Memory B cell (primary cell): ENCODE data around the gene PRKAG2.
"Not testable (repeated sequence)": the region's sequence is repeated elsewhere in the genome, so short reads cannot be mapped to it uniquely, and the experiment has no call there.

Source experiments
- ATAC-seq: fragments of 150-1000 bp; cut with Tn5 transposase; 2 replicates; pipeline ENCODE4 v1.10.0; 2021; ENCODE audit warnings: low read depth, mild to moderate bottlenecking, moderate library complexity
- DNase-seq, 2 donors: peaks; one replicate each; pipeline ENCODE4 v3.0.0; 2022; ENCODE audit warnings: low spot score in 2 of 2
- H3K27ac Mint-ChIP-seq: one replicate; pipeline ENCODE4 v1.8.0; 2022; ENCODE audit warnings: mild to moderate bottlenecking, moderate library complexity, mixed read lengths
- H3K27me3 Mint-ChIP-seq: one replicate; pipeline ENCODE4 v1.8.0; 2022; ENCODE audit warnings: mixed read lengths
- H3K36me3 Mint-ChIP-seq: one replicate; pipeline ENCODE4 v1.8.0; 2022; ENCODE audit warnings: mild to moderate bottlenecking, mixed read lengths
- H3K4me1 Mint-ChIP-seq: one replicate; pipeline ENCODE4 v1.8.0; 2022; ENCODE audit warnings: mixed read lengths
- H3K4me3 Mint-ChIP-seq: one replicate; pipeline ENCODE4 v1.8.0; 2022; ENCODE audit warnings: mild to moderate bottlenecking, moderate library complexity, mixed read lengths
- H3K9me3 Mint-ChIP-seq: one replicate; pipeline ENCODE4 v1.8.0; 2022; ENCODE audit warnings: mixed read lengths

The PRKAG2 gene

GRCh38 chr7:151851145-151851751, 25.7 kb downstream of the PRKAG2 start:
- DNase-seq (peak; percentile 44 to 46), ATAC-seq (peak; percentile 78)
- no peaks in the 10 kb centered on the region for H3K9me3 Mint-ChIP-seq
- peak overlapping the region; percentile 69 for H3K4me3 Mint-ChIP-seq
- peaks cover 20% of the 10 kb centered on the region for H3K4me1 Mint-ChIP-seq
- H3K27ac Mint-ChIP-seq = peak overlapping the region; percentile 73
- peaks cover 1% of the 10 kb centered on the region for H3K36me3 Mint-ChIP-seq
- H3K27me3 Mint-ChIP-seq = no peaks in the 10 kb centered on the region

DNA sequence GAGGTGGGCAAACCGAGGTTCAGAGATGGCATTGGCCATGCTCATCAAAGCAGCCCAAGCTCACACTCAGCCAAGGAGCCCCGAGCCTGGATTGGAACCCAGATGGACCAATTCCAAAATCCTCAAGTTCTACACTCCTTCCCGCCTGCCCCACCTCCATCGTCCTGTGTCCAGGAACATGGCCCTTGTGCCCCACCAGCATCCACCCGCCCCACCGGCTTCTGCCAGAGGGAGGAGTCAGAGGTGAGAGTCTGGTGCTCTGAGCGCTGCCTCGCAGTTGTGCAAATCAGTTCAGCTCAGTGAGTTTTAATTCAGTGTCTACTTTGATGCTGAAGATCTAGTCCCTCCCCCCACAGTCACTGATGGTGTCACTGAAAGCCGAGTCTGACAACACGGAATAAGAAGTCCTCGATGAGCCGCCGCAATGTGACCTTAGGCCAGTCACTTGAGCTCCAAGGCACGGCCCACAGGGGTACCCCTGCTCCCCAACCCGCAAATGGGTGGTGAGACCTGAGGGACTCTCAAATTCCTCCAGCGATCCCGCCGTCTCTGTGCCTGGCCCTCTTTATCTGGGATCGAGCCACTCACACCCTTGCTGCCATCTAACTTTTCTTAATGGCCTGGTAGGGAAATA, 26.3 kb downstream of the PRKAG2 start:
- ATAC-seq = no peak
- Mint-ChIP-seq H3K4me3 (peak overlapping the region; percentile 69), H3K9me3 (no peaks in the 10 kb centered on the region), H3K4me1 (peaks cover 19% of the 10 kb centered on the region), H3K27ac (peak overlapping the region; percentile 73), H3K36me3 (peaks cover 1% of the 10 kb centered on the region), H3K27me3 (no peaks in the 10 kb centered on the region)
- no peak for DNase-seq

- no peak for ATAC-seq
- no peak for DNase-seq
- H3K27me3 Mint-ChIP-seq = no peaks in the 10 kb centered on the region
- no peak overlapping the region for H3K27ac Mint-ChIP-seq
- H3K36me3 Mint-ChIP-seq = peaks cover 3% of the 10 kb centered on the region
- peaks cover 18% of the 10 kb centered on the region for H3K4me1 Mint-ChIP-seq
- H3K4me3 Mint-ChIP-seq = peak overlapping the region; percentile 11
- no peaks in the 10 kb centered on the region for H3K9me3 Mint-ChIP-seq
These were observed 27.0 kb downstream of the PRKAG2 start for GRCh38 chr7:151849879-151850260.

DNA sequence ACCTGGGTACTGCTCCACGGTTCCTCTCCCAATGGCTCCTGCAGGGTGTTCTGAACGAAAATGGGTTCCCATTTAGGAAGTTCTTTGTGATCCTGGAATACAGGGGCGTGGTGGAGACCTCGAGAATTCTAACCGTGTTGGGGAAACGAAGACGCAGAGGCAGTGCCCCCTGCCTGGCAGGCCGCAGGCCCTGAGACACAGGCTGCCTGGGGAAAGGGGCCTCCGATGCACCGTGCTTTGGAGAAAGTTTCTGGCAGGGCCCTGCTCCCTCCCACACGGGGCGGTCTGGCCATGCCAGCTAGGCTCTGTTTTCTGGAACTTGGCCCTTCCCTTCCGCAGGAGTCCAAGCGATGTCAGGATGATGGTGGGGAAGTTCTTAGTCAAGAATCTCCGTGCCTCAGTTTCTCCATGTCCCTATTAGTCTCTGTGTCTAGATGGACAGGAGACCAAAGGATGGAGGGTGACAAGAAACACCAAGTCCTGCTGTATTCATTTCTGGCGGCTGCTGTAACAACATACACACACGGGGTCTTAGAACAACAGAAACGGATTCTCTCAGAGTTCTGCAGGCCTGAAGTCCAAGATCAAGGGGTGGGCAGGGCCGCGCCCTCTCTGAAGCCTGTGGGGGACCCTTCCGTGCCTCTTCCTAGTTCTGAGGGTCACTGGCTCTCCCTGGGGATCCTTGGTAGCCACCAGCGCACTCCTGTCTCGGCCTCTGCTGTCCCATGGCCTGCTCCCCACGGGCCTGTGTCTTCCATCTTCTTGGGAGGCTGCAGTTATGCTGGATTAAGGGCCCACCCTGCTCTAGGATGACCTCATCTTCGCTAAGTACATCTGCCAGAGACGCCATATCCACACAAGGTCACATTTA, 27.7 kb downstream of the PRKAG2 start:
- H3K4me1 Mint-ChIP-seq = peaks cover 18% of the 10 kb centered on the region
- H3K36me3 Mint-ChIP-seq = peaks cover 3% of the 10 kb centered on the region
- no peak overlapping the region for H3K4me3 Mint-ChIP-seq
- DNase-seq = no peak
- H3K27me3 Mint-ChIP-seq = no peaks in the 10 kb centered on the region
- no peak overlapping the region for H3K27ac Mint-ChIP-seq
- H3K9me3 Mint-ChIP-seq = no peaks in the 10 kb centered on the region
- no peak for ATAC-seq

DNA sequence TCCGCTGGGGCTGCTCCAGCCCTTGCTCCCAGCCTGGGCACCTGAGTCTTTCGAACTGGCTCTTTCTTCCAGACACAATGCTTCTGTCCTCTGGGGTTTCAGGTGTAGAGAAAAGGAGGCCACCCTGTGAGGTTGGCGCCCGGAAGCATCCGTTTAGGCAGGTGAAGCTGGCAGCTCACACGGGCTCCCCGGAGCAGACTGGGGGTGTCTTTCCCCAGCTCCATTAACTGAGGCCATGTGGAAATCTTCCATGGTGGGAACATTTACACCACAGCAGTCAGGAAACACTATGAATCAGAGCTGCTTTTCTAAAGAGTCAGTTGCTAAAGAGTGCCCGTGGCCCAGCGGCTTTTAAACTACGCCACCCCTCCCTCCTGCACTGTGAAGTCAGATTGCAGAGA, 29.2 kb downstream of the PRKAG2 start:
- H3K36me3 Mint-ChIP-seq = peaks cover 3% of the 10 kb centered on the region
- H3K4me1 Mint-ChIP-seq = peaks cover 14% of the 10 kb centered on the region
- ATAC-seq (no peak), DNase-seq (no peak)
- H3K9me3 Mint-ChIP-seq = no peaks in the 10 kb centered on the region
- no peak overlapping the region for H3K4me3 Mint-ChIP-seq
- H3K27ac Mint-ChIP-seq = no peak overlapping the region
- H3K27me3 Mint-ChIP-seq = no peaks in the 10 kb centered on the region

DNA sequence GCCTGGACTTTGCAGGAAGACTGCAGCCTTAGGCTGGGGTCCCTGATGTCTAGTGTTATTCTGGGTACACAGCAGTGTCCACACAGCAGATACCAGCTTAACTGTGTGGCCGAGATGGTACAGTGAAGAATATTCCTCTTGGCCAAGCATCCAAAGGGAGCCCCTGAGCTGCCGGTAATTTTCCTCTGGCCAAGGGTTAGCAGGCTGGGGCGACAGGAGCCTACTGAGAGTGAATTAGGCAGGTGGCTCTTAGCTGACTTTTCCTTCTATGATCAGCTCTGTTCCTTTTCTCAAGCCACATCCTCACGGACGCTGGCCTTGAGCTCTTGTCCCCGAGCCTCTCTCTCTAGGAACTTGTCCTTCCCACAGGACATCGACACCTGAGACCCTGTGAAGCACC, 29.8 kb downstream of the PRKAG2 start:
- no peak for DNase-seq
- H3K36me3 Mint-ChIP-seq = peaks cover 3% of the 10 kb centered on the region
- H3K4me1 Mint-ChIP-seq = peaks cover 12% of the 10 kb centered on the region
- H3K9me3 Mint-ChIP-seq = no peaks in the 10 kb centered on the region
- H3K27ac Mint-ChIP-seq = no peak overlapping the region
- H3K27me3 Mint-ChIP-seq = no peaks in the 10 kb centered on the region
- H3K4me3 Mint-ChIP-seq = no peak overlapping the region
- ATAC-seq = no peak

DNA sequence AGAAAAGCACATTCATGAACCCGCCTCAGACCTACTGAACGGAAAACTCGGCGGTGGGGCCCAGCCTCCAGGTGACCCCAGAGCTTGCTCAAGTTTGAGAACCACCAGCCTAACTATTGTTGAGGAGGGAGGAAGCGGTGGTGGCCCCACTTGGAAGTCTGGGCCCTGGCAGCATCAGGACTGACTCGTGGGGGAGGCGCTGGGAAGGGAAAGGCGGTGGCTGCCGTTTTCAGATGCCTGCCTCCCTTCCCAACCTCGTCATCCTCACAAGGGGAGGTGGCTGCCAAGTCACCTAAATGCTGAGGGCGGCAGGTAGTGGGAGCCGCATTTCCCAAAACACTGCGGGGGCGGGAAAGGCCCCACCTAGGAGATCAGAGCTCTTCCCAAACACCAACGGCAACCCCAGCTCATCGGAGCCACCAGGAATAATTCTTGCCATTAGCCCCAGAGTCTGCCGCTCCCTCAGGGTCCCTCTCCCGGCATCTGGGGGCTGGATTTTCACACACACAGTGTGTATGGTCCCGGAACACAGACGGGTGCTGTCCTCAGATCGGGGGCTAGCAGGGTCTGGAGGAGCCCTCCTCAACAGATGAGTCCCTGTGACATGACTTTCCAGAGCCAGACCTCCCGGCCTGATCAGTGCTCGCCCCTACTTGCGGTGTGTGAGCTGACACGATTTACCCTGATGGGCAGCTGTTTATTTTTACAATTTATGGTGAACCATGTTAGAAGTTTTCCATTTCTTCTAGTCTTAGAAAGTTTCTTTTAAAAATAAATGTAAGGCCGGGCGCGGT, 31.3 kb downstream of the PRKAG2 start:
- H3K4me3 Mint-ChIP-seq = no peak overlapping the region
- no peak for ATAC-seq
- no peaks in the 10 kb centered on the region for H3K27me3 Mint-ChIP-seq

GRCh38 chr7:151844825-151845200, 32.1 kb downstream of the PRKAG2 start:
- peaks cover 5% of the 10 kb centered on the region for H3K4me1 Mint-ChIP-seq
- H3K27ac Mint-ChIP-seq = no peak overlapping the region
- DNase-seq = no peak
- no peak overlapping the region for H3K4me3 Mint-ChIP-seq
- H3K36me3 Mint-ChIP-seq = peaks cover 3% of the 10 kb centered on the region
- no peak for ATAC-seq
- H3K27me3 Mint-ChIP-seq = no peaks in the 10 kb centered on the region
- no peaks in the 10 kb centered on the region for H3K9me3 Mint-ChIP-seq

More for the DNA sequence above, 31.3 kb downstream of the PRKAG2 start:
- DNase-seq = no peak
- H3K9me3 Mint-ChIP-seq = no peaks in the 10 kb centered on the region
- H3K36me3 Mint-ChIP-seq = peaks cover 3% of the 10 kb centered on the region
- no peak overlapping the region for H3K27ac Mint-ChIP-seq
- peaks cover 3% of the 10 kb centered on the region for H3K4me1 Mint-ChIP-seq

DNA sequence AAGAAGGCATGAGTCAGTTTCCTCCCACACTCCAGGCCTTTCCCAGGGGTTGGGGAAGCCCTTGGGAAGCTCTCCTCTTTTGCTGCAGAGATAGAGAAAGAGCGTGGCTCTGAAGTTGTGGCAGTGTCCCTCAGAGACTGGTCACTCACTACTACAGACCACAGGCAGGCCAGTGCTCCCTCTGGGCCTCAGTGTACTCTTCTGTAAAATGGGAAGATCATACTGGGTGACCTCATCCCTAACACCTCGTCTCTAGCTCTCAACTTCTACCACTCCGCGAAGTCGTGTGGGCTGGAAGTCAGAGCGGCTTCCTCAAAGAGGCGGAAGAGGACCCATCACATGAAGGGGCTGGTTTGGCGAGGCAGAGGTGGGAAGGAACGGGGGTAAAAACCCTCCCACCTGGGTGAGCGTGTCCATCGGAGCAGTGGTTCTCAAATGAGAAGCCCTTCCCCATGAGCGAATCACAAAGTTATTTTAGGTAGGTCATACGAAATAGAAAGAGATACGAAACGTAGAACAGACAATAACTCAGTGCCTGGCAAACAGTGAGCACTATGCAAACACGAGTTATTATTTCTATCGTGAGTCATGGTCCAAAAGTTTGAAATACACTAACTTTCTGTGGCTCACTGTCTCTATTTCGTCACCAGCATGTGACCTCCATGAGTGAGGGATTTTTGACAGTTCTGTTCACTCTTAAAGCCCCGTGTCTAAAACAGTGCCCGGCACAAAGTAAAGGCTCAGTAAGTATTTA, 32.7 kb downstream of the PRKAG2 start:
- Mint-ChIP-seq H3K27ac (no peak overlapping the region), H3K27me3 (no peaks in the 10 kb centered on the region), H3K4me3 (peak overlapping the region; percentile 27), H3K36me3 (peaks cover 2% of the 10 kb centered on the region), H3K9me3 (no peaks in the 10 kb centered on the region), H3K4me1 (peaks cover 11% of the 10 kb centered on the region)
- DNase-seq = no peak
- peak; percentile 31 for ATAC-seq

DNA sequence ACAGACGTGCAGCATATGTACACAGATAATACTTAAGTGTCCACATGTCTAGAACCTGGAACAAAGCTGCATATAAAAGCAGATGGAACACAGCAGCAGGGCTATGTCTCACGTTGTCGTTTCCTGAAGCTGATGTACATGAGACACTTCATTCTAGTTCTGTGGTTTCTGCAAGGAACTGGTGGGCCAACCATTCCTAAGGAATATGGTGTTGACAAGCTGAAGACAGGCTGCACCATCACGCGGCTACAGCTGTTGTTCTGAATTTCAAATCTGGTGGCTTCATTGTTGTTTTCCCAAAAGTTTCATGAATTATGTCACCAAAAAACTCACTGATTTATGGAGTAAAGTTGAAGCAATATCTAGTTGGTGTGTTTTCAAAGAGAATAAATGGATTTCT, 33.7 kb downstream of the PRKAG2 start:
- ATAC-seq = no peak
- H3K27ac Mint-ChIP-seq = no peak overlapping the region
- H3K27me3 Mint-ChIP-seq = no peaks in the 10 kb centered on the region
- H3K36me3 Mint-ChIP-seq = peaks cover 2% of the 10 kb centered on the region
- no peak overlapping the region for H3K4me3 Mint-ChIP-seq
- DNase-seq = no peak
- H3K9me3 Mint-ChIP-seq = no peaks in the 10 kb centered on the region
- H3K4me1 Mint-ChIP-seq = peaks cover 14% of the 10 kb centered on the region

- H3K36me3 Mint-ChIP-seq, DNase-seq, H3K27ac Mint-ChIP-seq, ATAC-seq, H3K4me3 Mint-ChIP-seq, H3K9me3 Mint-ChIP-seq, H3K27me3 Mint-ChIP-seq: not testable (repeated sequence)
- peaks cover 22% of the 10 kb centered on the region for H3K4me1 Mint-ChIP-seq
These were observed 35.4 kb downstream of the PRKAG2 start for GRCh38 chr7:151841395-151842051.

DNA sequence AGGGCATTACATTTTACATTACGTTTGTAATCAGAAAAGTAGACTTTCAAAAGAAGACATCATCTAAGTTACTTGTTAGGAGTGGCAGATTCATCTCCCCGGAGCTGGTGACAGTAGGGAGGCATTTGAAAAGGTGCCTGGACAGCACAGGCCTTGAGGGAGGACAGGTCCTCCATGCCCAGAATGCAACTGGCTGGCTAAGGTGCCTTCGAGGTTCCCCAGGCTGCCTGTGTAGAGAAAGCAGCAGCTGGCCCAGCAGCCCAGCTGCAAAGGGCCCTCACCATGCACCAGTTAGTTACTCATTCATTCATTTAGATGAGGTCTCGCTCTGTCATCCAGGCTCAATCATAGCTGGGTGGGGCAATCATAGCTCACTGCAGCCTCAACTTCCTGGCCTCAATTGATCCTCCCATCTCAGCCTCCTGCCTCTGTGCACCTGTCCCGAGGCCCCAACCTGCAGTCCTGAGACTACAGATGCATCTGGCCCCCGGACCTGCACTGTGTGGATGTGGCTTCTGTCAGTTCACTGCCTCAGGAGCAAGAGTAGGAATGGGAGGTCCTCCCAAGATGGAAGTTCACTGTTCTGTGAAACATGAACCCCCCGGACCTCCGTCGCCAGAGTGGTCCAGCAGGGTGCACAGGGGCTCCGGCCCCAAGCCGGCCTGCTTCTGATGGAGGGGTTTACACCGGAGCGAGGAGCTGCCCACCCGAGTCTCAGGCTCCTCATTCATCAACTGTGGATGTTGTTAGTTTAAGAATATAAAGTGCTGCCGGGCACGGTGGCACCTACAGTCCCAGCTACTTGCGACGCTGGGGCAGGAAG, 36.6 kb downstream of the PRKAG2 start:
- Mint-ChIP-seq H3K27me3 (no peaks in the 10 kb centered on the region), H3K9me3 (no peaks in the 10 kb centered on the region), H3K4me1 (peaks cover 22% of the 10 kb centered on the region), H3K27ac (peak overlapping the region; percentile 89), H3K36me3 (peaks cover 2% of the 10 kb centered on the region), H3K4me3 (peak overlapping the region; percentile 80)
- DNase-seq (no peak), ATAC-seq (no peak)
